Epithelial cell of esophagus (primary cell): Measurements from ENCODE around the gene BPIFB6.

Source experiments
- DNase-seq: peaks from one replicate; pipeline ENCODE4 v3.0.0; 2010; ENCODE audit warnings: low read depth
- H3K4me3 ChIP-seq: 2 replicates; pipeline ENCODE4 v1.5.1; 2011; ENCODE audit warnings: mild to moderate bottlenecking, low read length, control low read depth
- TF ChIP-seq, protein P1 (sequence below): IDR thresholded peaks from 2 replicates; pipeline ENCODE4 v1.5.1; 2011; ENCODE audit warnings: low read depth, mild to moderate bottlenecking, low read length, control low read depth, inconsistent platforms; ENCODE audit not compliant: insufficient read depth; ENCODE audit errors: missing control alignments

Gene BPIFB6

DNA sequence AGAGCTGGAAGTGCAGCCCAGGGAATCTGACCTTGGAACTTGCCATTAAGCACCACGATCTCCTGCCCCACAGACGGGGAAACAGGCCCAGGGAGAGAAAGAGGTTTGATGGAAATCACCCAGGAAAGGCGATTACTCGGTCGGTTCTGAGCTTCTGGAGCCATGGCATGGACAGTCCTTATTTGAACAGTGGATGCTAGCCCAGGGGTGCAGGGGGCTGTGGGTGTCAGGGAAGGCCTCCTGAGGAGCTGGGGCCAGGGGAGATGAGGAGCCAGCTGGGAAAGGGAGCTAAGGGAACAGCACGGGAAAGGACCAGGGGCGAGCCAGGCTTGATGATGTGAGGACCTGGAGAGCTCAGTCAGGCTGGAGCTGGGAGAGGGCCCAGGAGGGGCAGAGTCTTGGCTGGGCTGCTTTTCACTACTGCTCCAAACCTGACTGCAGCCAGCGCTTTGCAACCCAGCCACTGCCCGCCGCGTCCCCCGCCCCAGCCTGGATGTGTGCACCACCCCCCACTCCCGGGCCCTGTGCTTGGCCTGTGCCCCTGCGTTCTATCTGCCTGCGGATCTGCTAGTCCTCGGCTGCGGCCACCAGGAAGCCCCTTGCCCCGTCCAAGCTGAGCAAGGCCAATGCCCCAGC is 45.0 kb upstream of the BPIFB6 start:
- TF ChIP-seq, protein P1, sequence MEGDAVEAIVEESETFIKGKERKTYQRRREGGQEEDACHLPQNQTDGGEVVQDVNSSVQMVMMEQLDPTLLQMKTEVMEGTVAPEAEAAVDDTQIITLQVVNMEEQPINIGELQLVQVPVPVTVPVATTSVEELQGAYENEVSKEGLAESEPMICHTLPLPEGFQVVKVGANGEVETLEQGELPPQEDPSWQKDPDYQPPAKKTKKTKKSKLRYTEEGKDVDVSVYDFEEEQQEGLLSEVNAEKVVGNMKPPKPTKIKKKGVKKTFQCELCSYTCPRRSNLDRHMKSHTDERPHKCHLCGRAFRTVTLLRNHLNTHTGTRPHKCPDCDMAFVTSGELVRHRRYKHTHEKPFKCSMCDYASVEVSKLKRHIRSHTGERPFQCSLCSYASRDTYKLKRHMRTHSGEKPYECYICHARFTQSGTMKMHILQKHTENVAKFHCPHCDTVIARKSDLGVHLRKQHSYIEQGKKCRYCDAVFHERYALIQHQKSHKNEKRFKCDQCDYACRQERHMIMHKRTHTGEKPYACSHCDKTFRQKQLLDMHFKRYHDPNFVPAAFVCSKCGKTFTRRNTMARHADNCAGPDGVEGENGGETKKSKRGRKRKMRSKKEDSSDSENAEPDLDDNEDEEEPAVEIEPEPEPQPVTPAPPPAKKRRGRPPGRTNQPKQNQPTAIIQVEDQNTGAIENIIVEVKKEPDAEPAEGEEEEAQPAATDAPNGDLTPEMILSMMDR = no peak
- DNase-seq = no peak
- H3K4me3 ChIP-seq = no peak overlapping the region

DNA sequence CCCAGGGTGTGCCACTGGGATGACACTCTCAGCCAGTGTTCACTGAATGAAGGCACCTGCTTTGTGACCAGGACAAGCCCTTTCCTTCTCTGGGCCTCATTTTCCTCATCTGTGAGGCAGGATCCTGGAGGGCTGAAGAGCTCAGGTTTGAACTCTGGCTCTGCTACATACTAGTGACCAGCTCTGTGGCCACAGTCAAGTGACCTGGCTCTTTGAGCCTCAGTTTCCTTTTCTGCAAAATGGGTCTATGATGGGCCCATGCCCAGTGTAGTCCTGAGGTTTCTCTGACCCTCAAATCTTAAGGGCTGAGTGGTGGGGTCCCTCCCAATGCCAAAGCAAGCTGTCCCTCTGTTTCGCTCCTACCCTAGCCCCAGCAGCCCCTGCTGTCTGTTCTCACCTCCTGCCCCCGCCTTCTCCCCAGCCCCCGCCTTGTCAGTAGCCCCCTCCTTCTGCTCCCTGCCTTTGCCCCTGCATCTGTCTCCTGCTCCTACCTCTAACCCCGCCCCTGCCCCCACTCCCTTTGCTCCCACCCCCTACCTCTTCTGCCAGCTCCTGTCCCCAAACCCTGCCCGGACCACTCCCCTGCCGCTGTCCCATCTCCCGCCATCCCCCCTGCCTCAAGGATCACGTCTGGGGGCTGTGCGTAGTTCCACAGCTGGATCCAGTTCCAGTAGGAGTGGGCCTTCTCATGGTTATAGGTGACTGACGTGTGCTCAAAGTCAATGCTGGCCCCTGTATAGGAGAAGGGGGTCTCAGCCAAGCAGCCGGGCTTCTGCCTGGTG is 44.2 kb upstream of the BPIFB6 start:
- no peak for DNase-seq
- TF ChIP-seq, protein P1 = no peak
- H3K4me3 ChIP-seq = no peak overlapping the region

DNA sequence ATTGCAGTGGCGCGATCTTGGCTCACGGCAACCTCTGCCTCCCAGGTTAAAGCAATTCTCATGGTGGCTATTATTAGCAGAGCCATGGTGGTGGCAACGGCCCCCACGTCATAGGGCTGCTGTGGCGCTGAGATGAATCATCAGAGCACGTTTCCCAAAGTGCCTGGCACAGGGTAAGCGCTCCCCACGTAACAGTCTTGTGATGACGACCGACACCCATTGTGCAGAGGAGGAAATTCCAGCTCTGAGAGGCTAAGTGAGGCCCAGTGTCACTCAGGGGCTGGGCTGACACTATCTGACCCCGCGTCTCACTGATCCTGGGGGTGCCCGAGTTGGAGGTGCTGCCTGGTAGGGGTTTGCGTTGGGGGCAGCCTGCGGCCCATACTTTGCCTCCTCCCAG is 43.4 kb upstream of the BPIFB6 start:
- no peak overlapping the region for H3K4me3 ChIP-seq
- TF ChIP-seq, protein P1 = no peak
- DNase-seq = no peak

DNA sequence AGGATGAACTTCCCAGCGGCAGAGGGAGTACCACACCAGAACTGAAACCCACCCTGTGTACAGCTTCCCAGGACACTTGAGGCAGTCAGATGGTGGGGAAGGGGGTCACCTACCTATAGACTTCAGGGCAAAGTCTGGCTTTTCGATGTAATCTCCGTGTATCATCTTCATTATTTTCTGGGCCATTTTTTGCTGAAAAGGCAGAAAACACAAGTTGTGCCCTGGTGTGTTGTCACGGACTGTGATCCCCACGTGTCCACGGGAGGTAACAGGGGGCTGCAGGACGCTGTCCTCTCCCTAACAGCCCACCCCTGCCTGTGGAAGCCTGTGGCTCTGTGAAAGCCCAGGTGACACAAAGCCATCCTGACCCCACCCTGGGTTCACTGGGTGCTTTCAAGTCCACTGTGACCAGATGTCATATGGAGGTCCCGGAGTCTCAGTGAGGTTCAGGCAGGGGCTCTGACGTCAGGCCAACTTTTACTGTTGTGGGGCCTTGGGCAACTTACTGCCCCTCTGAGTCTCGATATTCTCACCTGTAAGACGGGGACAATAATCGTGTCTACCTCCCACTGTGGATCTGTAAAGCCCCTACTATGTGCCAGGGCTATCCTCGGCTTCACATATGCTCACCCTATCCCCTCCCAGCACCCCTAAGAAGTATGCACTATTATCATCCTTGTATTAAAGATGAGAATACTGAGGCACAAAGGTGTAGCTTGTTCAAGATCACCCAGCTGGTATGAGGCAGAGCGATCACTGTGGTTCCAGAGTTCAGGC is 41.8 kb upstream of the BPIFB6 start:
- TF ChIP-seq, protein P1 = no peak
- no peak for DNase-seq
- no peak overlapping the region for H3K4me3 ChIP-seq

DNA sequence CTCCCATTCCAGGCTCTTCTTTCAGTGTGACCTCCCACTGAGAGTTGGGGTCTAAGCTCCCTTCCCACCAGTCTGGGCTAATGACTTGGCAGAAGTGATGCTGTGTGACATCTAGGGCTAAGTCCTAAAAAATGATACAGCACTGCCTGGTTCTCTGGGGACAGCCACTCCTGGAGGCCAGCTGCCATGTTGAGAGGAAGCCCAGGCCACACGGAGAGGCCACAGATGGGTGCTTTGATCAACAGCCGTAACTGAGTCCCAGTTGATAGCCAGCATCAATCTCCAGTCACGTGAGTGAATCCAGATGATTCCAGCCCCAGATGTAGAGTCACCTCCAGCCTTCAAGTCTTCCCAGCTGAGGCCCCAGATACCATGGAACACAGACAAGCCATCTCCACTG is 41.0 kb upstream of the BPIFB6 start:
- no peak overlapping the region for H3K4me3 ChIP-seq
- DNase-seq = no peak
- TF ChIP-seq, protein P1 = no peak

DNA sequence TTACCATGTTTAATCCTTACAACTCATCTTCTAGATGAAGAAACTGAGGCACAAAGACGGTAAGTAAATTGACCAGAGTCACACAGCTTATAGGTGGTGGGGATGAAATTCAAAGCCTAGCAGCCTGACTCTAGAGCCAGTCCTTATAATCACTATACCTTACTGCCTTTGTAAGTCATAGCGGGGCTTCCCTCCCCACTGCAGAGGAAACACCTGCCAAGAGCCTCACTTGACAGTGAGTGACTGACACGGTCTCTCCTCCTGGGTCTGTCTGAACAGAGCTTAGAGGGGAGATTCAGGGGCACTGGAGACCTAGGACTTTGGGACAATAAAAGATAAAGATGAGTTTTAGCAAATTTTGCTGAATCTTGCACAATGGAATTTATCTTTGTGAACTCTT is 40.1 kb upstream of the BPIFB6 start:
- no peak for DNase-seq
- TF ChIP-seq, protein P1 = no peak
- H3K4me3 ChIP-seq = no peak overlapping the region
